NB4 (cell line): ENCODE measurements around the gene VASH1.

Experiments
- DNase-seq: peaks from one replicate; pipeline ENCODE4 v3.0.0; 2010; ENCODE audit warnings: low read depth
- H3K4me3 ChIP-seq: one replicate; pipeline ENCODE4 v1.5.1; 2011; ENCODE audit warnings: mild to moderate bottlenecking, low read depth, low read length, moderate library complexity
- MYC ChIP-seq: IDR thresholded peaks from 2 replicates; pipeline ENCODE4 v1.6.1; 2011; ENCODE audit warnings: low read depth, low read length
- POLR2A ChIP-seq: IDR thresholded peaks from 2 replicates; pipeline ENCODE4 v1.6.1; 2011; ENCODE audit warnings: mild to moderate bottlenecking; ENCODE audit not compliant: insufficient read length; ENCODE audit errors: extremely low read depth
- TF ChIP-seq, protein P1 (sequence below): IDR thresholded peaks from one replicate; pipeline ENCODE4 v1.5.1; 2012; ENCODE audit warnings: low read depth, low read length
- TF ChIP-seq, protein P2 (sequence below): IDR thresholded peaks from 2 replicates; pipeline ENCODE4 v1.6.1; 2011; ENCODE audit warnings: low read depth, low read length

The VASH1 gene

DNA sequence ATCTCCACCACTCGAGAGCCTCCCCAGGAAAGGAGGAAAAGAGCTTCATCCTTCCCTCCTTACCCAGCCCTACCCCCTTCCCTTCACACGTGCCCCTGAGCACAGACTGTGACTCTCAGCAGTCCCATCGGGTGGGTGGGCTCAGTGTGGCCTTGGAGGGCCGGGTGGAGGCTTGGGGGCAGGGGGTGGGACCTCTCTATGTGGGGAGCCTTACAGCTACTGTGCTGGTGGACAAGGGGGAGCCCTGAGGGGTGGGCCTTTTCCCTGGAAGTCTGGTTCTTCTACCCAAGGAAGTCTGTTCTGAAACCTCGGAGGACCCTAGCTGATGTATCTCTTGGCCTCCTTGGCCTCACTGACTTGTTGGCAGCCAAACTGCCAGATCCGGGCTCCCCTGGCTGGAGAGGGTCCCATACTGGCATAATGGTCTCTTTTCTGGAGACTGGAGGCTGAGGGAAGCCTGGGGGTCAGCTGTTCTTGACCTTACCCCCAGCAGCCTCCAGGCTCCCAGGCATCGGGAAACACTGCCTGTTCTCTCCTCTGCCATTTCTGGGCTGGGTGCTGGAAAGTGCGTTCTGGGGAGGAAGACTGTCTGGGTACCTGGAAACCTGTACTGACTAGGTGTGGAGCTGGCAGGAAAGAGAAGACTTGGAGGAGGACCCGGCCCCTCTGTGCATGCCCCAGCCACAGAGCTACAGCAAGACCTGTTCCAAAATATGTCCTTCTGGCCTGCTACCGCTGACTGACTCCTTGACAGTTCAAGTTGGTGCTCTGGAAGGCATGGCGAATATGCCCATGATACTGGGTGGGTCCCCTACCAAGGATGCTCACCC lies 7.6 kb downstream of the VASH1 start:
- TF ChIP-seq, protein P1, sequence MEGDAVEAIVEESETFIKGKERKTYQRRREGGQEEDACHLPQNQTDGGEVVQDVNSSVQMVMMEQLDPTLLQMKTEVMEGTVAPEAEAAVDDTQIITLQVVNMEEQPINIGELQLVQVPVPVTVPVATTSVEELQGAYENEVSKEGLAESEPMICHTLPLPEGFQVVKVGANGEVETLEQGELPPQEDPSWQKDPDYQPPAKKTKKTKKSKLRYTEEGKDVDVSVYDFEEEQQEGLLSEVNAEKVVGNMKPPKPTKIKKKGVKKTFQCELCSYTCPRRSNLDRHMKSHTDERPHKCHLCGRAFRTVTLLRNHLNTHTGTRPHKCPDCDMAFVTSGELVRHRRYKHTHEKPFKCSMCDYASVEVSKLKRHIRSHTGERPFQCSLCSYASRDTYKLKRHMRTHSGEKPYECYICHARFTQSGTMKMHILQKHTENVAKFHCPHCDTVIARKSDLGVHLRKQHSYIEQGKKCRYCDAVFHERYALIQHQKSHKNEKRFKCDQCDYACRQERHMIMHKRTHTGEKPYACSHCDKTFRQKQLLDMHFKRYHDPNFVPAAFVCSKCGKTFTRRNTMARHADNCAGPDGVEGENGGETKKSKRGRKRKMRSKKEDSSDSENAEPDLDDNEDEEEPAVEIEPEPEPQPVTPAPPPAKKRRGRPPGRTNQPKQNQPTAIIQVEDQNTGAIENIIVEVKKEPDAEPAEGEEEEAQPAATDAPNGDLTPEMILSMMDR: no peak
- TF ChIP-seq, protein P2, sequence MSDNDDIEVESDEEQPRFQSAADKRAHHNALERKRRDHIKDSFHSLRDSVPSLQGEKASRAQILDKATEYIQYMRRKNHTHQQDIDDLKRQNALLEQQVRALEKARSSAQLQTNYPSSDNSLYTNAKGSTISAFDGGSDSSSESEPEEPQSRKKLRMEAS: no peak
- TF ChIP-seq POLR2A (no peak), MYC (no peak)
- DNase-seq: no peak
- H3K4me3 ChIP-seq: no peak overlapping the region

DNA sequence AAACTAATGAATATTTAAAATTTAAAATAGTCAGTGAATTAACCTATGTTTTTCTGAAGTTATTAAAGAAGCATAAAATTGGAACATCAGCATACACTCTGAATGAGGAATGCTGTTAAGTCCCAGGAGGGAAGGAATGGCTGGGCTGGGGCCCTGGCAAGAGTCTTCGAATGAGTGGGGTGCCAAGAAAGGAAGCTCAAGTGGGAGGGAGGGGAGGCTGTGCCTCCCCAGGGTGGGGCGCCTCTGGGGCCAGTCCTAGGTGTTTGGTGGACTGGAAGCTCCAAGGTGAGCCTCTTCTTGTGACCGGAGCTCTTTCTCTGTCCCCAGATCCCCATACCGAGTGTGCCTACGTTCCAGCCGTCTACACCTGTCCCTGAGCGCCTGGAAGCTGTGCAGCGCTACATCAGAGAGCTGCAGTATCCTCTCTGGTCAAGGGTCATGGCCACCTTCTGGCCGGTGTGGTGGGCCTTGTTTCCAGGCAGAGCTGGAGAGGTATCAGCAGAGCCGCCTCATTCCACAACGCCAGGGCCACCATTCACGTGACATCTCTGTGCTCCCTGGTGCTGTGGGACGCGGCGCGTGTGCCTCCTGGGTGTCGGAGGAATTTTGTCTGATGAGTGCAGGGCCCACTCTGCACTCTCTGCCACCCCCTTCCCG lies 8.5 kb downstream of the VASH1 start:
- DNase-seq: no peak
- TF ChIP-seq, protein P1: no peak
- TF ChIP-seq, protein P2: no peak
- TF ChIP-seq POLR2A (no peak), MYC (no peak)
- H3K4me3 ChIP-seq: no peak overlapping the region

DNA sequence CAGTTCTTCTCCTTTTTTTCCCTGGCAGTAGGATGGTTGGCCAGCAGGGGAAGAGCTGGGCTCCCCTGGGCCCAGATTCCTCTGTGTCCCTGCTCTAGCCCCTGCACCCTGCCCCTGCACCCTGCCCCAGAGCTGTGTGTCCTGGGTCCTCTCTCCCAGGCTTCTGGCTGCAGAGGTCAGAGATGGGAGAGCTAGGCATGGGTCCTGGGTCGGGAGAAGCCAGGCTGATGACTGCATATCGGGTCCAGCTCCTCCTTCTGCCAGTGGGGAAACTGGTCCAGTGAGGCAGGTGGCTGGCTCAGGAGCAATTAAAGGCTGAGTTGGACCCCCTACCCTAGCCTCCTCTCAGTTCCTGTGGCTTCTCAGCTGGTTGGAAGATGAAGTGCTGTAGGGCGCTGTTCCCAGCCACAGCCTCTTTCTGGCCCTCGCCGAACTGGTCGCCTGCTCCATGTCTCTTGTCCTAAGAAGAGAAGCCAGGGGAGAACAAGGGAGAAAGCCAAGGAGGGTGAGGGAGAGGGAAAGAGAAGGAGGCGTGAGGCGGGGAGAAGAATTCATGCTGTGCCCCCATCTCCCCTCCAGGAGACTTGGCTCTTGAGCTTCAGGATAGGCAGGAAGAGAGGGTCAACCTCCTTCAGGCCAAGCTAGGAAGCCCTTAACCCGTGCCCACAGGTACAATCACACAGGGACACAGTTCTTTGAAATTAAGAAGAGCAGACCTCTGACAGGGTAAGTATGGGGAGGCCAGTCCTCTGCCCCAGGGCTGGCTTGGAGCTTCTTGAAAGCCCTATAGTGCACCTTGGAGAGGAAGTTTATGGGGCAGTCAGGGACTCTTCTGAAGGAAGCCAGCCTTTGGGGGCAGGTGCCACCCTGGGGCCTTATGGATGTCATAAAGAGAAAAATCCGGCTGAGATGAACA lies 9.5 kb downstream of the VASH1 start:
- no peak for TF ChIP-seq MYC
- no peak for TF ChIP-seq POLR2A
- TF ChIP-seq, protein P1: no peak
- TF ChIP-seq, protein P2: no peak
- H3K4me3 ChIP-seq: no peak overlapping the region
- no peak for DNase-seq

DNA sequence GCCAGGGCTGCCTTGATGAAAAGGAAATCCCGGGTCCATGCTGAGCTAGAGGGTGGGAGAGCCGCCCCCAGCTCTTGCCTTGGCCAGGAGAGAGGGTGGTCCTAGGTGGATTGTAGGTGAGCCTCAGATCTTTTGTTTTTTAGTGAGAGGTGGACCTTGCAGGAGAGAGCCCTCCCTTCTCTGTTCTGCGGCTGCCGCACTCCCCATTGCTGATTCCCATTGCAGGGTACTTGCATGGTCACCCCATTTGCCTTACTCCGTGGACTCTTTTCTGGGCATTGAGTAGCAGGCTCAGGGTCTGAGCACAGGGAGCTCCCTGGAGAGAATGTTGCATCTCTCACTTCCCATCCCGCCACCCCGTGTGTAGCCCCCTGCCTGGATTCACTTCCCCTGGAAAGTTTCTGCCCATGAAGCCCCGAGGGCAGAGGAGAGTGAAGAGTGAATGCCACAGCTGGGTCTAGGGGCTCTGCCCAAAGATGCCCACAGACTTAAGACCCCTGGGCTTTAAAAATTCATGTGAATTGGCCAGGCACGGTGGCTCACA lies 10.2 kb downstream of the VASH1 start:
- DNase-seq: no peak
- H3K4me3 ChIP-seq: no peak overlapping the region
- TF ChIP-seq MYC (no peak), POLR2A (no peak)
- TF ChIP-seq, protein P2: no peak
- TF ChIP-seq, protein P1: no peak
